ENCODE measurements around the gene ZBTB43. TPM values are rescaled to one million over a fixed set of nuclear protein-coding genes. Genes with fewer than 3 reads are reported as not detected.

Gene ZBTB43
- total RNA-seq, 2 experiments from 2014 or later, result 20.5 to 28.4 TPM

GRCh38 chr9:126833020-126833419 is 28.2 kb downstream of the ZBTB43 start:
- Mint-ChIP-seq H3K27me3 (no peaks in the 10 kb centered on the region), H3K36me3 (peaks cover 38% of the 10 kb centered on the region), H3K27ac (no peak overlapping the region), H3K4me3 (no peak overlapping the region), H3K4me1 (ENCODE audit: low read depth) (peaks cover 28% of the 10 kb centered on the region), H3K9me3 (no peaks in the 10 kb centered on the region)
- DNase-seq, result no peak
- ChIA-PET POLR2A (interaction anchor here (1.0 to 1.8 kb wide), 2 partner anchors 13 to 17 kb away, joined by 4 to 5 read pairs; no protein-coding TSS in a partner anchor), CTCF (interaction anchor here (1.5 kb wide), 1 partner anchor 27 kb away, joined by 5 read pairs; the partner anchor contains the start of gene ZBTB34)
- intact Hi-C loops (cut with micrococcal nuclease), result no loop called here

GRCh38 chr9:126833710-126834345 is 29.0 kb downstream of the ZBTB43 start:
- Mint-ChIP-seq H3K27ac (no peak overlapping the region), H3K4me3 (no peak overlapping the region), H3K9me3 (no peaks in the 10 kb centered on the region), H3K27me3 (no peaks in the 10 kb centered on the region), H3K36me3 (peaks cover 41% of the 10 kb centered on the region), H3K4me1 (ENCODE audit: low read depth) (peaks cover 33% of the 10 kb centered on the region)
- ChIA-PET CTCF (interaction anchor here (1.5 kb wide), 1 partner anchor 26 kb away, joined by 5 read pairs; the partner anchor contains the start of gene ZBTB34), POLR2A (interaction anchor here (1.0 to 1.8 kb wide), 2 partner anchors 14 to 16 kb away, joined by 4 to 5 read pairs; no protein-coding TSS in a partner anchor)
- intact Hi-C loops (cut with micrococcal nuclease), result no loop called here
- no peak for DNase-seq

GRCh38 chr9:126834672-126835071 is 29.8 kb downstream of the ZBTB43 start:
- POLR2A ChIA-PET, result interaction anchor here (1.8 kb wide), 1 partner anchor 15 kb away, joined by 4 read pairs; no protein-coding TSS in a partner anchor
- Mint-ChIP-seq H3K27me3 (no peaks in the 10 kb centered on the region), H3K9me3 (no peaks in the 10 kb centered on the region), H3K4me1 (ENCODE audit: low read depth) (peaks cover 40% of the 10 kb centered on the region), H3K4me3 (no peak overlapping the region), H3K27ac (no peak overlapping the region), H3K36me3 (peaks cover 44% of the 10 kb centered on the region)
- CTCF ChIA-PET, result interaction anchor here (1.5 kb wide), 1 partner anchor 25 kb away, joined by 5 read pairs; the partner anchor contains the start of gene ZBTB34
- no peak for DNase-seq
- intact Hi-C loops (cut with micrococcal nuclease), result no loop called here

- intact Hi-C loops (cut with micrococcal nuclease), result no loop called here
- Mint-ChIP-seq H3K4me3 (no peak overlapping the region), H3K4me1 (ENCODE audit: low read depth) (peaks cover 38% of the 10 kb centered on the region), H3K27ac (no peak overlapping the region), H3K9me3 (no peaks in the 10 kb centered on the region), H3K36me3 (peaks cover 39% of the 10 kb centered on the region), H3K27me3 (no peaks in the 10 kb centered on the region)
- ChIA-PET CTCF (interaction anchor here (0.7 kb wide), 1 partner anchor 250 kb away, joined by 3 read pairs; no protein-coding TSS in a partner anchor), POLR2A (no interaction called here)
- DNase-seq, result no peak
Measured at GRCh38 chr9:126836216-126836615, 31.4 kb downstream of the ZBTB43 start.

DNA sequence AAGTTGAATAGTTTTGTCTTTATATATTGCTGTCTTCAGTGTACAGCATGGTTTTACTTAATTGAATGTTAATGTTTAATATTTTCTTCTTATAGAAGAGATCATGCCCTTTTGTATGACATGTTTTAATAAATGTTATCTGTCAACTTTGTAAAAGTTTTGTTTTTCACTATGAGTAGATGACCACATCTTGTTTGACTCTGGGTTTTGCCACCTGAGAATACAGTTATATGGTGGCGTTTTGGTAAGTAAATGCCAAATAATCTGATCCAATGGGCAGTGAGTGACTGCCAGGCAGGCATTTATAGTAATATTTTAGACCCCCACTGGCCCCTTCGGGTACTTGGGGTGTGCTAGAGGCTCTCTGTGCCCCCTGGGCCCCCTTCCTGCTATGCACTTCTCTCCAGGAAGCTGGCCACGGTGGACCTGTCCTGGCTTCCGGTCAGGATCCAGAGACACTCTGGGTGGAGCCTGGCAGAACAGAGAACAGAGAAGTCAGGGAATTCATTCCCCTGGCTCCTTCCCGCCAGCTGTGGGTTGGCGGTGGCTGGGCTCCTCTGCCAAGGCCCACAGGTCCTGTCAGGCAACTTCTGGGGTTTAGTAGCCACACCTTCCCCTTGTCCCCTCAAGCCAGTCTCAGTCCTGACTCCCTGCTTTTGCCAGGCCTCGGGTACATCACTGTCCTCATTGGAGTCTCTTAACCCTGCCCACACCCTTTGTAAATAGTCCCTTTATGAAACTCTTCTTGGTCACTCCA is 33.4 kb downstream of the ZBTB43 start:
- DNase-seq, result no peak
- H3K9me3 Mint-ChIP-seq, result no peaks in the 10 kb centered on the region
- ChIA-PET POLR2A (interaction anchor here (1.3 kb wide), 1 partner anchor 33 kb away, joined by 3 read pairs; the partner anchor contains the start of gene ZBTB43), CTCF (interaction anchor here (1.0 kb wide), 1 partner anchor 21 kb away, joined by 3 read pairs; no protein-coding TSS in a partner anchor)
- H3K27ac Mint-ChIP-seq, result no peak overlapping the region
- intact Hi-C loops (cut with micrococcal nuclease), result no loop called here
- H3K27me3 Mint-ChIP-seq, result no peaks in the 10 kb centered on the region
- peaks cover 29% of the 10 kb centered on the region for H3K36me3 Mint-ChIP-seq
- no peak overlapping the region for H3K4me3 Mint-ChIP-seq
- peaks cover 38% of the 10 kb centered on the region for H3K4me1 Mint-ChIP-seq (ENCODE audit: low read depth)

GRCh38 chr9:126838895-126839294 is 34.1 kb downstream of the ZBTB43 start:
- Mint-ChIP-seq H3K4me1 (ENCODE audit: low read depth) (peaks cover 39% of the 10 kb centered on the region), H3K36me3 (peaks cover 22% of the 10 kb centered on the region), H3K9me3 (no peaks in the 10 kb centered on the region), H3K27me3 (no peaks in the 10 kb centered on the region), H3K4me3 (no peak overlapping the region), H3K27ac (no peak overlapping the region)
- POLR2A ChIA-PET, result interaction anchor here (1.3 kb wide), 1 partner anchor 34 kb away, joined by 3 read pairs; the partner anchor contains the start of gene ZBTB43
- peak; percentile 34 for DNase-seq
- intact Hi-C loops (cut with micrococcal nuclease), result no loop called here
- CTCF ChIA-PET, result interaction anchor here (0.7 to 1.0 kb wide), 2 partner anchors 21 to 546 kb away, joined by 3 read pairs; no protein-coding TSS in a partner anchor

DNA sequence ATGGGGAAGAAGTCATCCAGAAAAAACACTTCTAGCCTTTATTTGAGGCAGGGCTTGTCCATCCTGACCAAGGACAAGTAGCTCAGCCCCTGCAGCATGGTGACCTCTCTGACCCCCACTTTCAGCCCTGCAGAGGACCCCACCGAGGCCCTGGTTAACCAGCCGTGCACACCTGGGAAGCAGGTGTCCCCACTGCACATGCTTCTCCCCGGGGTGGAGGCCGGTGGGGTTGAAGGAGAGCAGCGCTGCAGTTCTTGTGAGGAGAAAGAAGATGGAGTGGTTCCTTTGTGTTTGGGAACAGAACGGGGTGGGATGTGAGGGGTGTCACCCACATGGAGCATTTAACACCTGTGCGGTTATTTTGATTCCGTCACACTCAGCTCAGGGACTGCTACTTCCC is 34.5 kb downstream of the ZBTB43 start:
- Mint-ChIP-seq H3K4me1 (ENCODE audit: low read depth) (peaks cover 40% of the 10 kb centered on the region), H3K4me3 (no peak overlapping the region), H3K27ac (no peak overlapping the region), H3K9me3 (no peaks in the 10 kb centered on the region), H3K27me3 (no peaks in the 10 kb centered on the region), H3K36me3 (peaks cover 18% of the 10 kb centered on the region)
- no peak for DNase-seq
- CTCF ChIA-PET, result interaction anchor here (0.7 to 1.0 kb wide), 2 partner anchors 20 to 545 kb away, joined by 3 read pairs; no protein-coding TSS in a partner anchor
- intact Hi-C loops (cut with micrococcal nuclease), result no loop called here
- POLR2A ChIA-PET, result interaction anchor here (1.3 kb wide), 1 partner anchor 35 kb away, joined by 3 read pairs; the partner anchor contains the start of gene ZBTB43

DNA sequence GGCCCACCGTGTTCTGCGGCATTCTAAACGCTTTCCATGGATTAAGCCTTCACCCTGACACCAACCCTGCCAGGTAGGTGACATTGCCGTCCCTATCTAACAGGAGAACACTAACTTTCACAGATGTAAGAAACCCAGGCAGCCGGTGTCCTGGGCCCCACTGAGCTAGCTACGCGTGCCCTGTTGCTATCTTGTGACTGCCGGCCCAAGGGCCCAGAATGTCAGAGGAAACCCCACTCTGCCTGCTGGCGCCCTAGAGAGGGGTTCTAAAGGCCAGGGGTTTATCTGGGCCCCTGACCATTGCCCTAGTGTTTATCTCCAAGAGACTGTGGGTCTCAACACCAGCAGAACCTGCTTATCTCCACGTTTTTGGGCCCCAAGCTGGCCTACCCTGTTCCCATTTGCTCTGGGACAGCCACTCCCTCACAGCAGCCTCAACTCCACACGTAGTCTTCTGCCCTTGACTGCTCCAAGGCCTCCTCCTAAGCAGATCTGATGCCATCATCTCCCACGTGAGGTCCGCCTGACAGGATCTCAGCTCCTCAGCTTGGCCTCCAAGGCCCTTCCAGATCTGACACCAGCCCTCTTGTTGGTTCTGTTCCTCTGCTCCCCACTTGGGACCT is 37.5 kb downstream of the ZBTB43 start:
- H3K9me3 Mint-ChIP-seq, result no peaks in the 10 kb centered on the region
- H3K36me3 Mint-ChIP-seq, result peaks cover 7% of the 10 kb centered on the region
- no peaks in the 10 kb centered on the region for H3K27me3 Mint-ChIP-seq
- H3K4me1 Mint-ChIP-seq (ENCODE audit: low read depth), result peaks cover 31% of the 10 kb centered on the region
- POLR2A ChIA-PET, result no interaction called here
- no peak for DNase-seq
- H3K4me3 Mint-ChIP-seq, result no peak overlapping the region
- intact Hi-C loops (cut with micrococcal nuclease), result no loop called here
- CTCF ChIA-PET, result interaction anchor here (0.6 kb wide), 1 partner anchor 14 kb away, joined by 3 read pairs; no protein-coding TSS in a partner anchor
- no peak overlapping the region for H3K27ac Mint-ChIP-seq

DNA sequence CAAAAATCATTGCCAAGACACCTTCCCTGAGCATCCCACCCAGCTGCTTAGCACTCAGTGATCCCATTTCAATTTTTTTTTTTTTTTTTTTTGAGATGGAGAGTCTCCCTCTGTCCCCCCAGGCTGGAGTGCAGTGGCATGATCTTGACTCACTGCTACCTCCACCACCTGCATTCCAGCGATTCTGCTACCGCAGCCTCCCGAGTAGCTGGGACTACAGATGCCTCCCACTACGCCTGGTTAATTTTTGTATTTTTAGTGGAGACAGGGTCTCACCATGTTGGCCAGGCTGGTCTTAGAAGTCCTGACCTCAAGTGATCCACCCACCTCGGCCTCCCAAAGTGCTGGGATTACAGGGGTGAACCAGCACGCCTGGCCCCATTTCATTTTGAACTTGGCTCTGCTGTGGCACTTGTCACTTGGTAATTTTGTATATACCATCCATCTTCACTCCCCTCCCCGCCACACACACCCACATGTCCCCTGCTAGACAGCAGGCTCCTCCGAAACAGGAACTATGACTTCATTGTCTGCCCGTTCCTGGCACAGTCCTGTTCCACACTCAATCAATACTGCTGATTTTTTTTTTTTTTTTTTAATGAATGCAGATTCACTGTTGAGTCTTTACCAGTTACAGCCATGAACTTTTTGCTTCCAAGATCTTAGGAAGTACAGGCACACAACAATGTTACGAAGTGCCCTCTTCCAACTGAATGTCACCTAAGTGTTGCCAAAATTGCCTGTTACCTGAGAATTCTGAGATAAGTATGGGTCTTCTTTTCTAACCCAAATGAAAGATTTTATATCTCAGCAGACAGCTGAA is 38.3 kb downstream of the ZBTB43 start:
- no peaks in the 10 kb centered on the region for H3K27me3 Mint-ChIP-seq
- H3K9me3 Mint-ChIP-seq, result no peaks in the 10 kb centered on the region
- H3K4me1 Mint-ChIP-seq (ENCODE audit: low read depth), result peaks cover 22% of the 10 kb centered on the region
- intact Hi-C loops (cut with micrococcal nuclease), result no loop called here
- POLR2A ChIA-PET, result no interaction called here
- H3K27ac Mint-ChIP-seq, result no peak overlapping the region
- no peak overlapping the region for H3K4me3 Mint-ChIP-seq
- peaks cover 6% of the 10 kb centered on the region for H3K36me3 Mint-ChIP-seq
- DNase-seq, result no peak
- CTCF ChIA-PET, result no interaction called here

GRCh38 chr9:126844085-126844484 is 39.2 kb downstream of the ZBTB43 start:
- ChIA-PET CTCF (no interaction called here), POLR2A (no interaction called here)
- Mint-ChIP-seq H3K4me1 (ENCODE audit: low read depth) (peaks cover 14% of the 10 kb centered on the region), H3K9me3 (no peaks in the 10 kb centered on the region), H3K27ac (no peak overlapping the region), H3K4me3 (no peak overlapping the region), H3K36me3 (peaks cover under 1% of the 10 kb centered on the region), H3K27me3 (no peaks in the 10 kb centered on the region)
- intact Hi-C loops (cut with micrococcal nuclease), result no loop called here
- DNase-seq, result no peak

DNA sequence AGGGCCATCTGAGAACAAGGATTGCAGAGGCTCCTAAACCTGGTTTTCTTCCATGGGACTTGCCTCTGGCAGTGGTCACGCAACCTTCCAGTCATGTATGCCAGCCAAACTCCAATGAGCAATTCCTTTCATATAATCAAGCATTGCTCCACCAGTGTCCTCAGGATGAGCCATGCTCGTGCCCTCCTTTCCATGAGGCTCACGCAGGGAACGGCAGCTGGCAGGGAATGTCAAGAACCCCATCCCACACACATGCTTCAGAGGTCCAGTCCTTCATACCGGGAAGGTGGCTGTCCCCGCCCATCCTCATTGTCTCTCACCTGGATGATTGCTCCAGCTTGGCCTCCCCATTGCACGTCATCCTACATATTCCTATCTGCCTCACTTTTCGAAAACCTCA is 42.2 kb downstream of the ZBTB43 start:
- H3K27ac Mint-ChIP-seq, result no peak overlapping the region

More for the DNA sequence above, 42.2 kb downstream of the ZBTB43 start:
- no peak for DNase-seq
- ChIA-PET CTCF (interaction anchor here (1.5 kb wide), 1 partner anchor 65 kb away, joined by 4 read pairs; no protein-coding TSS in a partner anchor), POLR2A (interaction anchor here (0.6 kb wide), 1 partner anchor 197 kb away, joined by 4 read pairs; no protein-coding TSS in a partner anchor)
- Mint-ChIP-seq H3K4me3 (no peak overlapping the region), H3K36me3 (no peaks in the 10 kb centered on the region), H3K9me3 (no peaks in the 10 kb centered on the region), H3K4me1 (ENCODE audit: low read depth) (peaks cover 6% of the 10 kb centered on the region), H3K27me3 (peaks cover 11% of the 10 kb centered on the region)
- intact Hi-C loops (cut with micrococcal nuclease), result no loop called here
